Measurements from ENCODE around the gene CTBP2. TPM values are rescaled to one million over a fixed set of nuclear protein-coding genes. Genes with fewer than 3 reads are reported as not detected.

Gene CTBP2
- total and polyA plus RNA-seq, 2 of the 13 experiments (the other 11 are each of a cell fraction or from before 2014, with no cell fraction given): 0.08 TPM; not detected in 1

DNA sequence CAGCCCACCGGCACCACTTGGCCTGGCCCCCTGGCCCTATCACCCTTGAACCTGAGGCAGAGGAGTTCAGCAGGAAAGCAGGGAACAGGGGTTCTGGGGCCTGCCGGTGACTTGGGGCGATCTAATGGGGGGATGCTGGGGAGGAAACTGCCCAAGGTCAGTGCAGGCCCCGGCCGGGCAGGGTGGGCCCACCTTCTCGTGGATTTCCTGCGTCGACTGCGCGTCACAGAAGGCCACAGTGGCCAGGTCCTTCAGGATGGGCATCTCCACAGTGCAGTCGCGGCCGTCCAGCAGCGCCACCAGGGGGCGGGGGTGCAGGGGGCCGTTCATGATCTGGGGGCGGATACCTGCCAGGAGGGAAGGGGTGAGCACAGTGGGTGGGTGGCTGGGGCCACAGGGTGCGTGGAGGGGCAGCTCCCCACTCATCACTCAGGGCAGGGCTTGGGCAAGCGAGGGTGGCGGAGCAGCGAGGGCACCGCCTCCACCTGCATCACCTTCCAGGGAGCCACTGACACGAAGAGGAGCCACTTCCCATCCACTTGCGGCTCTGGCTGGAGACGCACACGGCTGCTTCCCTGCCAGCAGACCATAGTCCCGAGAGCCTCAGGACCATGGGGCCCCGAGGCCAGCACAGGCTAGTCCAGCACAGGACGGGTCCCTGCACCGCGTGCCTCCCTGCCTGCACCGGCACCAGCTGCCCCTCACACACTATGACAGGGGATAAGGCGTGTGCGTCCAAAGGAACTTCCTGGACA is 157.0 kb downstream of the CTBP2 start:
- Histone ChIP-seq H4K20me1 (ENCODE audit: insufficient read depth, low read length) (no peaks in the 10 kb centered on the region), H3K4me1 (ENCODE audit: insufficient read depth, low read length) (peaks cover 18% of the 10 kb centered on the region), H3K4me2 (ENCODE audit: low read depth, low read length) (no peak overlapping the region), H3K9ac (ENCODE audit: insufficient read depth, low read depth, low read length) (no peak overlapping the region), H3K79me2 (ENCODE audit: insufficient read depth, low read length) (no peaks in the 10 kb centered on the region), H3K27ac (ENCODE audit: extremely low read length, insufficient read depth, low read length) (no peak overlapping the region), H3K36me3 (replicated peaks in 1 of 2; ENCODE audit: control insufficient read depth in 1 of 2, insufficient read depth in 2 of 2, low read length in 2 of 2) (no peaks in the 10 kb centered on the region), H2AFZ (ENCODE audit: low read length) (no peak overlapping the region), H3K27me3 (ENCODE audit: control insufficient read depth in 1 of 2, insufficient read depth in 2 of 2, low read length in 2 of 2) (peaks cover 22 to 80% of the 10 kb centered on the region in 2 experiments), H3K4me3 (replicated peaks in 1 of 3; ENCODE audit: insufficient read depth in 1 of 3, low read depth in 2 of 3, low read length in 3 of 3) (no peak overlapping the region), H3K9me3 (ENCODE audit: low read length) (no peaks in the 10 kb centered on the region)
- BruUV-seq (replicated peaks): no TSS peak
- in situ Hi-C loops (cut with HindIII; ENCODE audit: extremely low pct_ligation_motif_present, low pct_unique_long_range_greater_than_20kb) (no loop called here), intact Hi-C loops (cut with micrococcal nuclease; ENCODE audit: unreplicated experiment) (loop anchor here (5.0 kb wide), 1 partner anchor 59 kb away; no protein-coding TSS in a partner anchor)
- ChIA-PET CTCF (ENCODE audit: low intra/inter-chr PET ratio, low total read pairs) (no interaction called here), POLR2A (no interaction called here)
- 67% methylated on average over 9 of the region's 34 CpGs for WGBS (ENCODE audit: low lambda C conversion rate)
- no peak for DNase-seq (ENCODE audit: low spot score)
- ATAC-seq: peak; percentile 17
- no peak for FAIRE-seq
- TF ChIP-seq, protein P1, sequence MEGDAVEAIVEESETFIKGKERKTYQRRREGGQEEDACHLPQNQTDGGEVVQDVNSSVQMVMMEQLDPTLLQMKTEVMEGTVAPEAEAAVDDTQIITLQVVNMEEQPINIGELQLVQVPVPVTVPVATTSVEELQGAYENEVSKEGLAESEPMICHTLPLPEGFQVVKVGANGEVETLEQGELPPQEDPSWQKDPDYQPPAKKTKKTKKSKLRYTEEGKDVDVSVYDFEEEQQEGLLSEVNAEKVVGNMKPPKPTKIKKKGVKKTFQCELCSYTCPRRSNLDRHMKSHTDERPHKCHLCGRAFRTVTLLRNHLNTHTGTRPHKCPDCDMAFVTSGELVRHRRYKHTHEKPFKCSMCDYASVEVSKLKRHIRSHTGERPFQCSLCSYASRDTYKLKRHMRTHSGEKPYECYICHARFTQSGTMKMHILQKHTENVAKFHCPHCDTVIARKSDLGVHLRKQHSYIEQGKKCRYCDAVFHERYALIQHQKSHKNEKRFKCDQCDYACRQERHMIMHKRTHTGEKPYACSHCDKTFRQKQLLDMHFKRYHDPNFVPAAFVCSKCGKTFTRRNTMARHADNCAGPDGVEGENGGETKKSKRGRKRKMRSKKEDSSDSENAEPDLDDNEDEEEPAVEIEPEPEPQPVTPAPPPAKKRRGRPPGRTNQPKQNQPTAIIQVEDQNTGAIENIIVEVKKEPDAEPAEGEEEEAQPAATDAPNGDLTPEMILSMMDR (CRISPR knock-in tag; IDR thresholded peaks at IDR 0.05): peak; percentile 24; the same call in 1 of the 2 replicates
- no peak for TF ChIP-seq FOSL2 (CRISPR knock-in tag; IDR thresholded peaks at IDR 0.05)
- TF ChIP-seq, protein P2, sequence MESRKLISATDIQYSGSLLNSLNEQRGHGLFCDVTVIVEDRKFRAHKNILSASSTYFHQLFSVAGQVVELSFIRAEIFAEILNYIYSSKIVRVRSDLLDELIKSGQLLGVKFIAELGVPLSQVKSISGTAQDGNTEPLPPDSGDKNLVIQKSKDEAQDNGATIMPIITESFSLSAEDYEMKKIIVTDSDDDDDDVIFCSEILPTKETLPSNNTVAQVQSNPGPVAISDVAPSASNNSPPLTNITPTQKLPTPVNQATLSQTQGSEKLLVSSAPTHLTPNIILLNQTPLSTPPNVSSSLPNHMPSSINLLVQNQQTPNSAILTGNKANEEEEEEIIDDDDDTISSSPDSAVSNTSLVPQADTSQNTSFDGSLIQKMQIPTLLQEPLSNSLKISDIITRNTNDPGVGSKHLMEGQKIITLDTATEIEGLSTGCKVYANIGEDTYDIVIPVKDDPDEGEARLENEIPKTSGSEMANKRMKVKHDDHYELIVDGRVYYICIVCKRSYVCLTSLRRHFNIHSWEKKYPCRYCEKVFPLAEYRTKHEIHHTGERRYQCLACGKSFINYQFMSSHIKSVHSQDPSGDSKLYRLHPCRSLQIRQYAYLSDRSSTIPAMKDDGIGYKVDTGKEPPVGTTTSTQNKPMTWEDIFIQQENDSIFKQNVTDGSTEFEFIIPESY (CRISPR knock-in tag; IDR thresholded peaks at IDR 0.05): peak; percentile 29; the same call in 1 of the 2 replicates
- TF ChIP-seq SIN3A (IDR thresholded peaks at IDR 0.05; ENCODE audit: borderline replicate concordance, low read depth, low read length): no peak
- TF ChIP-seq RCOR2 (CRISPR knock-in tag; IDR thresholded peaks at IDR 0.05): no peak
- no peak for TF ChIP-seq HNRNPH1 (optimal IDR thresholded peaks at IDR 0.05; ENCODE audit: low read depth, low read length)

Data from HepG2 (cell line).